Activated CD8-positive, alpha-beta memory T cell treated with anti-CD3 and anti-CD28 coated beads, Interleukin-2, amount 10 ng/mL, durations not matched to agents 7 days and 5 days (primary cell): ENCODE measurements around the gene USP15. TPM values are rescaled to one million over a fixed set of nuclear protein-coding genes. Genes with fewer than 3 reads are reported as not detected.
A peak's percentile ranks its signal among the peaks of the same experiment; 100 is the strongest.
"Not testable (repeated sequence)": the region's sequence is repeated elsewhere in the genome, so short reads cannot be mapped to it uniquely, and the experiment has no call there.

Experiments
- ATAC-seq: fragments of 150-1000 bp; cut with Tn5 transposase; one replicate; pipeline ENCODE4 v1.10.0; 2021; ENCODE audit warnings: moderate library complexity
- CTCF ChIA-PET: fragments of 350-600 bp; sonication (Branson Sonifier 250); formaldehyde crosslinking; loops from one replicate; lab custom pipeline; 2021; ENCODE audit warnings: antibody characterized with exemption; lab: Charles Lee
- DNase-seq: peaks from one replicate; pipeline ENCODE4 v3.0.0-alpha.2; 2020
- H3K27ac Mint-ChIP-seq: one replicate; pipeline ENCODE4 v1.8.0; 2021; ENCODE audit warnings: mild to moderate bottlenecking, mixed read lengths
- H3K27me3 Mint-ChIP-seq: one replicate; pipeline ENCODE4 v1.8.0; 2021; ENCODE audit warnings: mixed read lengths
- H3K36me3 Mint-ChIP-seq: one replicate; pipeline ENCODE4 v1.8.0; 2021; ENCODE audit warnings: mild to moderate bottlenecking, mixed read lengths
- H3K4me1 Mint-ChIP-seq: one replicate; pipeline ENCODE4 v1.8.0; 2021; ENCODE audit warnings: mixed read lengths
- H3K4me3 Mint-ChIP-seq: one replicate; pipeline ENCODE4 v1.8.0; 2021; ENCODE audit warnings: mild to moderate bottlenecking, moderate library complexity, mixed read lengths
- H3K9me3 Mint-ChIP-seq: one replicate; pipeline ENCODE4 v1.8.0; 2022; ENCODE audit warnings: low read depth, mixed read lengths
- total RNA-seq, 2 experiments: library from RNA; stranded (reverse); gene quantifications; one replicate each; pipeline ENCODE4 v1.2.3, GENCODE V29; 2021

USP15 gene
- total RNA-seq, 2 experiments from 2014 or later = 126 to 161 TPM

DNA sequence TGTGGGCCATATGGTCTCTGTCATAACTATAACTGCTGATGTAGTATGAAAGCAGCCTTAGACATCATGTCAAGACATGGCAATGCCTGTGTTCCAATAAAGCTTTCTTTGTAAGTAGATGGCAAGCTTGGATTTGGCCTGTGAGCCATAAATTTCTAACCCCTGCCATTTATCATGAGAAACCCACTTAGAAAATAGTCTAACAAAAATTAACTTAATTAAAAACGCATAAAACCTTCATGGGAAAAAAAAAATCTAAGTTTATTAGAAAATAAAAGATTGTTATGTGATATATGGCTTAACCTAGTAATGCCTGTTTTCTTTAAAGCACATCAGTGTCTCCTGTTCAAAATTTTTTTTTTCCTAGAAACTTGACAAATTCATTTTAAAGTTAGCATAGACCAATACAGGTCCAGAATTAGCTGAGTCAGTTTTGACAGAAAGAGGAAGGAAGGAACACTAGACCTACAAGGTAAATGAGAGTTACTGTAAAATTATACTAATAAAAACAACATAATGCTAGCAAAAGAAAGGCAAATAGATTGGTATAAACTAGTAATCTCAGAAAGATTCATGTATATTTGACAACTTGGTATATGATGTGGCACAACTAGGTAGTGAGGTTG lies 68.2 kb downstream of the USP15 start:
- Mint-ChIP-seq H3K36me3 (peaks cover 33% of the 10 kb centered on the region), H3K9me3 (no peaks in the 10 kb centered on the region), H3K27me3 (no peaks in the 10 kb centered on the region), H3K4me3 (no peak overlapping the region), H3K4me1 (peaks cover 10% of the 10 kb centered on the region), H3K27ac (peak overlapping the region; percentile 54)
- ATAC-seq (no peak), DNase-seq (no peak)
- CTCF ChIA-PET = no interaction called here

- no peaks in the 10 kb centered on the region for H3K9me3 Mint-ChIP-seq
- H3K4me3 Mint-ChIP-seq = no peak overlapping the region
- H3K27ac Mint-ChIP-seq = no peak overlapping the region
- H3K27me3 Mint-ChIP-seq = no peaks in the 10 kb centered on the region
- ATAC-seq (no peak), DNase-seq (no peak)
- CTCF ChIA-PET = interaction anchor here (0.8 kb wide), 1 partner anchor 119 kb away, joined by 3 read pairs; no protein-coding TSS in a partner anchor
- peaks cover 45% of the 10 kb centered on the region for H3K36me3 Mint-ChIP-seq
- H3K4me1 Mint-ChIP-seq = peaks cover 15% of the 10 kb centered on the region
Observed at GRCh38 chr12:62331306-62331705, 71.1 kb downstream of the USP15 start.

DNA sequence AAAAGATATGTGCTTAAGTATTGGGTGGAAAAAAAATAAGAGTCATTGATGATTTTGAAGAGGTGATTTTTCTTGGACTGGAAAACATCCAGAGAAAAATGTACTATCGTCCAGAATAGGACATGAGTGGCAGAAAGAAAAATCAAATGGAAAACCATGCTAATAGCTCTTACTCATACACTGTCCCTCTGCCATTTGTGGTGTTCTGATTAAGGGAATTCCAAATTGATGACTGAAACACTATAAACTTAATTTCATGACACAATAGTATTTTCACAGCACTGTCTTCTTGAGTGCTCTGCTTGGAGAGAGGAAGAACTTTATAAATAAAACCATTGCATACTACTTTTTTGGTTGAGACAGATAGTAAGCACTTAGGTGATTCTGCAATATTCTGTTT lies 72.4 kb downstream of the USP15 start:
- DNase-seq (no peak), ATAC-seq (no peak)
- H3K27me3 Mint-ChIP-seq = no peaks in the 10 kb centered on the region
- H3K4me1 Mint-ChIP-seq = peaks cover 15% of the 10 kb centered on the region
- CTCF ChIA-PET = interaction anchor here (1.0 kb wide), 1 partner anchor 30 kb away, joined by 3 read pairs; no protein-coding TSS in a partner anchor
- H3K9me3 Mint-ChIP-seq = peaks cover 4% of the 10 kb centered on the region
- no peak overlapping the region for H3K4me3 Mint-ChIP-seq
- H3K27ac Mint-ChIP-seq = no peak overlapping the region
- peaks cover 50% of the 10 kb centered on the region for H3K36me3 Mint-ChIP-seq

DNA sequence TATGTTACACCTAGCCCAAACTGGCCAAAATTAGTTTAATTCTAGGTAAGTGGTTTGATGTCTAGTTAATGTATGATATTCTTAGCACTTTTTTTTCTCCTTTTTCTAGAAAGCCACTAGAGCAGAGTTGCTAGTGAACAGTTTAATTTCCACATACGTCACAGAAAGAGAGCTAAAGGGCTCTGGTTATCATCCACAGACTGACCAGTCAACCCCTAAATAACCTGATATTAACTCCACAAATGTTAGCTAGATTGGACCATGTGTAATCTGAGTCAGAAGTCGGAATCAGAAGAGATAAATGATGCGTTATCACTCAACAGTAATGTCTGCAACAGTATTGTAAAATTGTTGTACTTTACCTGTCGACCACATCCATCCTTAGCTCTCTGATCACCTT lies 74.9 kb downstream of the USP15 start:
- CTCF ChIA-PET = interaction anchor here (1.1 kb wide), 1 partner anchor 76 kb away, joined by 4 read pairs; no protein-coding TSS in a partner anchor
- Mint-ChIP-seq H3K4me3 (no peak overlapping the region), H3K9me3 (peaks cover 12% of the 10 kb centered on the region), H3K27ac (no peak overlapping the region), H3K36me3 (peaks cover 63% of the 10 kb centered on the region), H3K27me3 (no peaks in the 10 kb centered on the region), H3K4me1 (peaks cover 15% of the 10 kb centered on the region)
- DNase-seq (no peak), ATAC-seq (no peak)

- H3K27me3 Mint-ChIP-seq = no peaks in the 10 kb centered on the region
- peaks cover 12% of the 10 kb centered on the region for H3K9me3 Mint-ChIP-seq
- H3K4me1 Mint-ChIP-seq = peaks cover 15% of the 10 kb centered on the region
- DNase-seq = no peak
- CTCF ChIA-PET = interaction anchor here (1.2 kb wide), 1 partner anchor 10 kb away, joined by 3 read pairs; no protein-coding TSS in a partner anchor
- H3K36me3 Mint-ChIP-seq = peaks cover 66% of the 10 kb centered on the region
- ATAC-seq = no peak
- no peak overlapping the region for H3K27ac Mint-ChIP-seq
- H3K4me3 Mint-ChIP-seq = no peak overlapping the region
Observed at GRCh38 chr12:62335796-62336195, 75.6 kb downstream of the USP15 start.

DNA sequence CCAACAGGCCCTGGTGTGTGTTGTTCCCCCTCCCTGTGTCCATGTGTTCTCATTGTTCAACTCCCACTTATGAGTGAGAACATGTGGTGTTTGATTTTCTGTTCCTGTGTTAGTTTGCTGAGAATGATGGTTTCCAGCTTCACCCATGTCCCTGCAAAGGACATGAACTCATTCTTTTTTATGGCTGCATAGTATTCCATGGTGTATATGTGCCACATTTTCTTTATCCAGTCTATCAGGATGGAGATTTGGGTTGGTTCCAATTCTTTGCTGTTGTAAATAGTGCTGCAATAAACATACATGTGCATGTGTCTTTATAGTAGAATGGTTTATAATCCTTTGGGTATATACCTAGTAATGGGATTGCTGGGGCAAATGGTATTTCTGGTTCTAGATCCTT lies 77.4 kb downstream of the USP15 start:
- ATAC-seq, DNase-seq, H3K27ac Mint-ChIP-seq, CTCF ChIA-PET, H3K27me3 Mint-ChIP-seq, H3K4me3 Mint-ChIP-seq: not testable (repeated sequence)
- peaks cover 16% of the 10 kb centered on the region for H3K9me3 Mint-ChIP-seq
- H3K4me1 Mint-ChIP-seq = peaks cover 17% of the 10 kb centered on the region
- H3K36me3 Mint-ChIP-seq = peaks cover 79% of the 10 kb centered on the region

DNA sequence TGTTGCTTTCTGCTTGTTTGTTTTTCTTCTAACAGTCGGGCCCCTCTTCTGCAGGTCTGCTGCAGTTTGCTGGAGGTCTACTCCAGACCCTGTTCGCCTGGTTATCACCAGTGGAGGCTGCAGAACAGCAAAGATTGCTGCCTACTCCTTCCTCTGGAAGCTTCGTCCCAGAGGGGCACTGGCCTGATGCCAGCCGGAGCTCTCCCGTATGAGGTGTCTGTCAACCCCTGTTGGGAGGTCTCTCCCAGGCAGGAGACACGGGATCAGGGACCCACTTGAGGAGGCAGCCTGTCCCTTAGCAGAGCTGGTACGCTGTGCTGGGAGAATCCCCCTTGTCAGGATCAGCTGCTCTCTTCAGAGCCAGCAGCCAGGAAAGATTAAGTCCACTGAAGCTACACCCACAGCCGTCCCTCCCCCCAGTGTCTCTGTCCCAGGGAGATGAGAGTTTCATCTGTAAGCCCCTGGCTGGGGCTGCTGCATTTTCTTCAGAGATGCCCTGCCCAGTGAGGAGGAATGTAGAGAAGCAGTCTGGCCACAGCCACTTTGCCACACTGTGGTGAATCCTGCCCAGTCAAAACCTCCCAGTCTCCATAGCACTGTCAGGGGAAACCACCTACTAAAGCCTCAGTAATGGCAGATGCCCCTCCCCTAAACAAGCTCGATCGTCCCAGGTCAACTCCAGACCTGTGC lies 82.6 kb downstream of the USP15 start:
- H3K27me3 Mint-ChIP-seq, ATAC-seq, H3K4me3 Mint-ChIP-seq, DNase-seq, H3K27ac Mint-ChIP-seq, CTCF ChIA-PET: not testable (repeated sequence)
- Mint-ChIP-seq H3K9me3 (peaks cover 17% of the 10 kb centered on the region), H3K36me3 (peaks cover 86% of the 10 kb centered on the region), H3K4me1 (peaks cover 15% of the 10 kb centered on the region)

- ATAC-seq, DNase-seq, H3K27ac Mint-ChIP-seq, H3K27me3 Mint-ChIP-seq, CTCF ChIA-PET, H3K4me3 Mint-ChIP-seq: not testable (repeated sequence)
- Mint-ChIP-seq H3K36me3 (peaks cover 79% of the 10 kb centered on the region), H3K9me3 (peaks cover 12% of the 10 kb centered on the region), H3K4me1 (peaks cover 15% of the 10 kb centered on the region)
Observed at GRCh38 chr12:62343304-62344120, 83.3 kb downstream of the USP15 start.

DNA sequence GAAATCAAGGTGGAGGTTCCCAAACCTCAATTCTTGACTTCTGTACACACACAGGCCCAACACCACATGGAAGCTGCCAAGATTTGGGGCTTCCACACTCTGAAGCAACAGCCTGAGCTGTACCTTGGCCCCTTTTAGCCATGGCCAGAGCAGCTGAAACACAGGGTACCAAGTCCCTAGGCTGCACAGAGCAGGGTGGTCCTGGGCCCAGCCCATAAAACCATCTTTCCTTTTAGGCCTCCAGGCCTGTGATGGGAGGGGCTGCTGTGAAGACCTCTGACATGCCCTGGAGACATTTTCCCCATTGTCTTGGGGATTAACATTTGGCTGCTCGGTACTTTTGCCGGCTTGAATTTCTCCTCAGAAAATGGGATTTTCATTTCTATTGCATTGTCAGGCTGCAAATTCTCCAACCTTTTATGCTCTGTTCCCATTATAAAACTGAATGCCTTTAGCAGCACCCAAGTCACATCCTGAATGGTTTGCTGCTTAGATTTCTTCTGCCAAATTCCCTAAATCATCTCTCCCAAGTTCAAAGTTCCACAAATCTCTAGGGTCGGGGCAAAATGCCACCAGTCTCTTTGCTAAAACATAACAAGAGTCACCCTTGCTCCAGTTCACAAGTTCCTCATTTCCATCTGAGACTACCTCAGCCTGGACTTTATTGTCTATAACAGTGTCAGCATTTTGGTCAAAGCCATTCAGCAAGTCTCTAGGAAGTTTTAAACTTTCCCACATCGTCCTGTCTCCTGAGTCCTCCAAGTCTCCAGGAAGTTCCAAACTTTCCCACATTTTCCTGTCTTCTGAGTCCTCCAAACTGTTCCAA lies 84.7 kb downstream of the USP15 start:
- ATAC-seq, H3K9me3 Mint-ChIP-seq, DNase-seq, H3K27me3 Mint-ChIP-seq, H3K4me3 Mint-ChIP-seq, CTCF ChIA-PET: not testable (repeated sequence)
- peak overlapping the region; percentile 41 for H3K27ac Mint-ChIP-seq
- H3K36me3 Mint-ChIP-seq = peaks cover 69% of the 10 kb centered on the region
- H3K4me1 Mint-ChIP-seq = peaks cover 13% of the 10 kb centered on the region

DNA sequence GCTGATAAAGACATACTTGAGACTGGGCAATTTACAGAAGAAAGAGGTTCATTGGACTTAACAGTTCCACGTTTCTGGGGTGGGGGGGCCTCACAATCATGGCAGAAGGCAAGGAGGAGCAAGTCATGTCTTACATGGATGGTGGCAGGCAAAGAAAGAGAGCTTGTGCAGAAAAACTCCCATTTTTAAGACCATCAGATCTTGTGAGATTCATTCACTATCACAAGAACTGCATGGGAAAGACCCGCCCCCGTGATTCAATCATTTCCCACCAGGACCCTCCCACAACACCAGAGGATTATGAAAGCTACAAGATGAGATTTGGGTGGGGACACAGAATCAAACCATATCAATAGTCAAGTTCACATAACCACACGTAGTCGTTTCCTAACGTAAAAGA lies 85.5 kb downstream of the USP15 start:
- Mint-ChIP-seq H3K27ac (peak overlapping the region; percentile 41), H3K4me1 (peaks cover 16% of the 10 kb centered on the region), H3K9me3 (peaks cover 9% of the 10 kb centered on the region), H3K27me3 (no peaks in the 10 kb centered on the region), H3K36me3 (peaks cover 64% of the 10 kb centered on the region), H3K4me3 (no peak overlapping the region)
- no peak for DNase-seq
- CTCF ChIA-PET = no interaction called here
- no peak for ATAC-seq

GRCh38 chr12:62346817-62347216 lies 86.6 kb downstream of the USP15 start:
- no peak overlapping the region for H3K27ac Mint-ChIP-seq
- ATAC-seq (no peak), DNase-seq (no peak)
- CTCF ChIA-PET = no interaction called here
- peaks cover 15% of the 10 kb centered on the region for H3K4me1 Mint-ChIP-seq
- H3K36me3 Mint-ChIP-seq = peaks cover 54% of the 10 kb centered on the region
- no peaks in the 10 kb centered on the region for H3K27me3 Mint-ChIP-seq
- no peak overlapping the region for H3K4me3 Mint-ChIP-seq
- peaks cover 6% of the 10 kb centered on the region for H3K9me3 Mint-ChIP-seq

DNA sequence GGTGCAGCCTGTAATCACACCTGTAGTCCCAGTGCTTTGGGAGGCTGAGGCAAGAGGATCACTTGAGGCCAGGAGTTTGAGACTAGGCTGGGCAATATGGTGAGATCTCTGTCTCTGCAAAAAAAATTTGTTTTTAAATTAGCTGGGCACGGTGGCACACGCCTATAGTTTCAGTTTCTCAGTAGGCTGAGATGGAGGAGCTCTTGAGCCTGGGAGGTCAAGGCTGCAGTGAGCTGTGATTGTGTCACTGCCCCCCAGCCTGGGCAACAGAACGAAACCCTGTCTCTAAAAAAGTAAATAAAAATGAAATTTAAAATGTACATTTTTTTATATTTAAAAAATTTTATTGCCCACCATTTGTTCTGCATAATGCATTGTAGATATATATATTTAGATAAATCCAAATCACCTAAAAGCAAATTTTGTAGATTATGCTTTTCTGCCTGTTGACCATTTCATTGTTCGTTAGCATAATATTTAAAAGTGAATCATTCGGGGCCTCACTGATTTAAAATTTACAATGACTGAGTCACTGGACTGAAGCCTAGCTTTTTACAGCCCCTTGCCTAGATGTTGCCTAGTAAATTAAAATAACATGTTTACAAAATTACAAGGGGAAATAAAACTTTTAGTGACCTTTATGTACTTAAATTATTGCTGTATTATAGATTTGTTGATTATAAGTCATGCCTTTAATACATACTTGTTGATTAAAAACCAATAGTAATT lies 87.9 kb downstream of the USP15 start:
- Mint-ChIP-seq H3K36me3 (peaks cover 42% of the 10 kb centered on the region), H3K9me3 (peaks cover 4% of the 10 kb centered on the region), H3K27me3 (no peaks in the 10 kb centered on the region), H3K4me3 (no peak overlapping the region), H3K4me1 (peaks cover 12% of the 10 kb centered on the region), H3K27ac (no peak overlapping the region)
- no peak for ATAC-seq
- CTCF ChIA-PET = no interaction called here
- DNase-seq = no peak
